ENCODE measurements around the gene SLC8A2.

The SLC8A2 gene

DNA sequence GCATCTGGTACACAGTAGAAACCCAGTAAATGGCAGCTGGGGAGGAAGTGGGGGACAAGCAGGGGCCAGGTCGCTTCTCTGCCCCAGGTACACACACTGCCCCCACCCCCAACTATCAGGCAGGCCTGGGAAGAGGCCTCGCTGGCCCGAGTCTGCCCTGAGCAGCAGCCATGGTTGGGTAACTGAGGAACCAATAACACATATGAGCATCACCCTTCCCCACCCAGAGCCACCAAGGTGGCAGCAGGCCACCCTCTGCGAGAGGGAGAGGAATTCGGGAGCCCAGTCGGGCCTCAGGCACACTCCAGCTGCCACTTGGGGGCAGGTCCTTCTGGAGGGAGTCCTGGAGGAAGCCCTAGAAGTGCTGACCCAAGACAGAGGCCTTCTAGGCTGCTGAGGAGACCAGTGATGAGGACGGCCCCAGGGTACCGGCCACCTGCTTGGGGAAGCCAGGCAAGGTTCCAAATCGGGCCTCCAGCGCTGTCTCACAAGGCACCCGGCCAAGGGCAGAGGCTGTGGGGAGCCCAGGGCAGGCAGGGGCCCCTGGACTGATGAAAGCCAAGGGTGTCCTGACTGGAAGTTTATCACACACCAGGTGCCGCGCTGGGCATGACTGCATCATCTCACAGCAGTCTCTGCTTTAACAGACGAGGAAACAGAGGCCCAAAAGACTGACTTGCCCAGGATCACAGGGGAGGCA lies 26.3 kb upstream of the SLC8A2 start:
- TF ChIP-seq POLR2AphosphoS5 (IDR thresholded peaks at IDR 0.05; ENCODE audit: low read depth, low read length) (no peak), REST (IDR thresholded peaks at IDR 0.05; ENCODE audit: insufficient read depth in 1 of 2, low read depth in 2 of 2, low read length in 2 of 2) (no peak), SIN3A (IDR thresholded peaks at IDR 0.05; ENCODE audit: borderline replicate concordance, insufficient read depth, low read length) (no peak), FOXP2 (optimal IDR thresholded peaks at IDR 0.05; ENCODE audit: borderline replicate concordance, extremely low read depth, extremely low read length, insufficient read depth) (no peak), TAF1 (IDR thresholded peaks at IDR 0.05; ENCODE audit: borderline replicate concordance, insufficient read depth, low read length) (no peak)

- no peak for TF ChIP-seq REST (IDR thresholded peaks at IDR 0.05; ENCODE audit: insufficient read depth in 1 of 2, low read depth in 2 of 2, low read length in 2 of 2)
- TF ChIP-seq SIN3A (IDR thresholded peaks at IDR 0.05; ENCODE audit: borderline replicate concordance, insufficient read depth, low read length), result no peak
- TF ChIP-seq POLR2AphosphoS5 (IDR thresholded peaks at IDR 0.05; ENCODE audit: low read depth, low read length), result no peak
- TF ChIP-seq TAF1 (IDR thresholded peaks at IDR 0.05; ENCODE audit: borderline replicate concordance, insufficient read depth, low read length), result no peak
- TF ChIP-seq FOXP2 (optimal IDR thresholded peaks at IDR 0.05; ENCODE audit: borderline replicate concordance, extremely low read depth, extremely low read length, insufficient read depth), result no peak
Observed at GRCh38 chr19:47497050-47497766, 25.5 kb upstream of the SLC8A2 start.

DNA sequence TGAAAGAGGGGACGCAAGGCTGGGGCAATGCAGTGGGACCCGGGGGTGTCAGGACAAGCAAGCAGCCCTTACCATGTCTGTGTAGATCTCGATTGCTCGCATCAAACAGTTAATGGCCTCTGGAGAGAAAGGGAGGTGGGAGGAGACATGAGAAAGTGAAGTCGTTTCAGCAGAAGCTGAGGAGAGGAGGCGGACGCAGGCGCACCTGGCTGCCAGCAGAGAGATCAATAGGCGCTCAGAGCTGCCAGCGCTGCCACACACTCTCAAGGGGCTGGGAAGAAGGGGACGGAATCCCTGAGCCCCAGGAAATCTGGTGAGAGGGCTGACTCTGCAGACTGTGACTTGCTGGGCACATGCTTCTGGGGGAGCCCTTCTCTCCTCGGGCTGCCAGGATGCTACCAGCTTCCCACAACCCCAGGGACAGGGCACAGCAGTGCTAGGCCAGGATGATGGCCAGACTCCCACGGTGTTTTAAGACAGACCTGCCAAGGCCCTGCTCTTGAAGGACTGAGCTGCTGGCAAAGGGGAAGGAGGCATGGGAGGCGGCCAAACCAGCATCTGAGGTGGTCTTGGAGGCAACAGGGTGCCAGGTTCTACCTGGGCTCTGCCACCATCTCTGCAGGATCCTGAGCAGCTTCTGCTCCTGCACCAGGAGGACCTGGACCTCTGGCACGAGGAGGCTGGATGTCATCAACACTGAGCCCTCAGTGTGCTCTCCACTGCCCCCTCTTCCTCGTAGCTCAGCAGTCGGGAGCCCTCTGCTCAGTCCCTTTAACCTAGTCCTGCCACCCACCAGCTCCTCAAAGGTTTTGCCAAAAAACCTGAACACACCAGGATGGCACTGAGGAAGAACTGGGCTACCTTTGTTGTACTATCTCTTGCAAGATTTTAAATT lies 24.0 kb upstream of the SLC8A2 start:
- TF ChIP-seq REST (IDR thresholded peaks at IDR 0.05; ENCODE audit: insufficient read depth in 1 of 2, low read depth in 2 of 2, low read length in 2 of 2), result no peak
- TF ChIP-seq POLR2AphosphoS5 (IDR thresholded peaks at IDR 0.05; ENCODE audit: low read depth, low read length), result no peak
- TF ChIP-seq SIN3A (IDR thresholded peaks at IDR 0.05; ENCODE audit: borderline replicate concordance, insufficient read depth, low read length), result no peak
- TF ChIP-seq TAF1 (IDR thresholded peaks at IDR 0.05; ENCODE audit: borderline replicate concordance, insufficient read depth, low read length), result no peak
- no peak for TF ChIP-seq FOXP2 (optimal IDR thresholded peaks at IDR 0.05; ENCODE audit: borderline replicate concordance, extremely low read depth, extremely low read length, insufficient read depth)

- TF ChIP-seq TAF1 (IDR thresholded peaks at IDR 0.05; ENCODE audit: borderline replicate concordance, insufficient read depth, low read length) (no peak), POLR2AphosphoS5 (IDR thresholded peaks at IDR 0.05; ENCODE audit: low read depth, low read length) (no peak), REST (IDR thresholded peaks at IDR 0.05; ENCODE audit: insufficient read depth in 1 of 2, low read depth in 2 of 2, low read length in 2 of 2) (no peak), SIN3A (IDR thresholded peaks at IDR 0.05; ENCODE audit: borderline replicate concordance, insufficient read depth, low read length) (no peak), FOXP2 (optimal IDR thresholded peaks at IDR 0.05; ENCODE audit: borderline replicate concordance, extremely low read depth, extremely low read length, insufficient read depth) (no peak)
Observed at GRCh38 chr19:47494729-47495128, 23.0 kb upstream of the SLC8A2 start.
